ENCODE measurements around the gene FUNDC2. TPM values are rescaled to one million over a fixed set of nuclear protein-coding genes. Genes with fewer than 3 reads are reported as not detected.

The FUNDC2 gene
- total and polyA plus RNA-seq, 2 donors (not counting 3 experiments of a cell fraction or from before 2014, with no cell fraction given) = 53.3 to 65.6 TPM

DNA sequence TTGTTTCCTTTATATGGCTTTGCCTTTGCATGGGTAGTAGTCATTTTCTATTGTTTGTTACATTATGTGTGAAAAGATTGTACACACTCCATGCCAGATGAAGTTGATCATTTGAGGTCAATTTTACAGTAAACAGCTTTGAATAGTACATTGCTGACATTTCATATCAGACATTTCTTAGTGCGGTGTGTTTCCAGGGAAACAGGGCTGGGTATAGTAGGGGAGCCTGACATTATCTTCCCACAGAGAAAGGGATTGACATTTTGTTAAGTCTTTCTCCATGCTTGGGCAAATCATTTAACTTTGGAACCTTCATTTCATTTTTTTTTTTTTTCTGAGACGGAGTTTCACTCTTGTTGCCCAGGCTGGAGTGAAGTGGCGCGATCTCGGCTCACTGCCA is 5.0 kb downstream of the FUNDC2 start:
- Histone ChIP-seq H2AFZ (ENCODE audit: low read depth, low read length) (no peak overlapping the region), H3K9ac (replicated peaks; ENCODE audit: extremely low read depth, insufficient read depth, low read length) (no peak overlapping the region), H3K4me1 (ENCODE audit: control insufficient read depth, extremely low read depth, insufficient read depth, low read length) (no peaks in the 10 kb centered on the region), H3K4me3 (replicated peaks in 1 of 3; ENCODE audit: insufficient read depth in 1 of 3, low read depth in 1 of 3, low read length in 3 of 3) (no peak overlapping the region), H3K36me3 (ENCODE audit: control insufficient read depth in 2 of 2, extremely low read depth in 1 of 2, insufficient read depth in 2 of 2, low read length in 2 of 2) (no peaks in the 10 kb centered on the region), H3K27me3 (ENCODE audit: control insufficient read depth in 2 of 2, insufficient read depth in 2 of 2, low read length in 2 of 2) (no peaks in the 10 kb centered on the region), H3K79me2 (ENCODE audit: control insufficient read depth, insufficient read depth, low read length) (peaks cover 10% of the 10 kb centered on the region), H4K20me1 (replicated peaks; ENCODE audit: control insufficient read depth, extremely low read depth, insufficient read depth, low read length) (no peaks in the 10 kb centered on the region), H3K27ac (ENCODE audit: insufficient read depth, low read depth, low read length) (no peak overlapping the region), H3K9me3 (replicated peaks; ENCODE audit: control insufficient read depth, insufficient read depth, low read length) (no peaks in the 10 kb centered on the region), H3K4me2 (ENCODE audit: insufficient read depth, low read length) (no peak overlapping the region), H3K9me1 (replicated peaks; ENCODE audit: control insufficient read depth, extremely low read depth, insufficient read depth, low read length) (no peaks in the 10 kb centered on the region)
- BruUV-seq (replicated peaks) = no TSS peak
- TF ChIP-seq POLR2AphosphoS5 (IDR thresholded peaks at IDR 0.05; ENCODE audit: insufficient read depth, low read depth, low read length) = no peak
- no peak for TF ChIP-seq GATA2 (IDR thresholded peaks at IDR 0.05; ENCODE audit: insufficient read depth, insufficient read length, low read depth, low read length)
- TF ChIP-seq, protein P1, sequence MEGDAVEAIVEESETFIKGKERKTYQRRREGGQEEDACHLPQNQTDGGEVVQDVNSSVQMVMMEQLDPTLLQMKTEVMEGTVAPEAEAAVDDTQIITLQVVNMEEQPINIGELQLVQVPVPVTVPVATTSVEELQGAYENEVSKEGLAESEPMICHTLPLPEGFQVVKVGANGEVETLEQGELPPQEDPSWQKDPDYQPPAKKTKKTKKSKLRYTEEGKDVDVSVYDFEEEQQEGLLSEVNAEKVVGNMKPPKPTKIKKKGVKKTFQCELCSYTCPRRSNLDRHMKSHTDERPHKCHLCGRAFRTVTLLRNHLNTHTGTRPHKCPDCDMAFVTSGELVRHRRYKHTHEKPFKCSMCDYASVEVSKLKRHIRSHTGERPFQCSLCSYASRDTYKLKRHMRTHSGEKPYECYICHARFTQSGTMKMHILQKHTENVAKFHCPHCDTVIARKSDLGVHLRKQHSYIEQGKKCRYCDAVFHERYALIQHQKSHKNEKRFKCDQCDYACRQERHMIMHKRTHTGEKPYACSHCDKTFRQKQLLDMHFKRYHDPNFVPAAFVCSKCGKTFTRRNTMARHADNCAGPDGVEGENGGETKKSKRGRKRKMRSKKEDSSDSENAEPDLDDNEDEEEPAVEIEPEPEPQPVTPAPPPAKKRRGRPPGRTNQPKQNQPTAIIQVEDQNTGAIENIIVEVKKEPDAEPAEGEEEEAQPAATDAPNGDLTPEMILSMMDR (IDR thresholded peaks at IDR 0.05; ENCODE audit: extremely low read depth in 1 of 2, insufficient read depth in 1 of 2, low read depth in 1 of 2, low read length in 2 of 2) = no peak
- TF ChIP-seq JUN (IDR thresholded peaks at IDR 0.05; ENCODE audit: borderline replicate concordance, insufficient read depth, insufficient read length, low read depth) = no peak
- no peak for TF ChIP-seq FOS (IDR thresholded peaks at IDR 0.05; ENCODE audit: borderline replicate concordance, insufficient read depth, low read length)
- TF ChIP-seq MYC (IDR thresholded peaks at IDR 0.05; ENCODE audit: low read depth, low read length) = no peak
- TF ChIP-seq EZH2 (IDR thresholded peaks at IDR 0.05; ENCODE audit: borderline replicate concordance, low read depth, low read length, severe bottlenecking) = no peak
- no peak for TF ChIP-seq POLR2A (IDR thresholded peaks at IDR 0.05; ENCODE audit: low read depth, low read length)
- TF ChIP-seq, protein P2, sequence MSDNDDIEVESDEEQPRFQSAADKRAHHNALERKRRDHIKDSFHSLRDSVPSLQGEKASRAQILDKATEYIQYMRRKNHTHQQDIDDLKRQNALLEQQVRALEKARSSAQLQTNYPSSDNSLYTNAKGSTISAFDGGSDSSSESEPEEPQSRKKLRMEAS (IDR thresholded peaks at IDR 0.05; ENCODE audit: insufficient read depth, insufficient read length) = no peak
- intact Hi-C loops (cut with micrococcal nuclease) (no loop called here), dilution Hi-C loops (cut with MboI; ENCODE audit: extremely low pct_ligation_motif_present, low sequenced_read_pairs) (no loop called here)
- no peak for FAIRE-seq
- ChIA-PET CTCF (no interaction called here), POLR2A (no interaction called here)
- no peak for DNase-seq (ENCODE audit: low read depth, low spot score)

All from endothelial cell of umbilical vein (primary cell).